CD4-positive, alpha-beta T cell treated with Interleukin-6 for 4 hours (primary cell): ENCODE data around the gene METTL13.
"Not testable (repeated sequence)": the region's sequence is repeated elsewhere in the genome, so short reads cannot be mapped to it uniquely, and the experiment has no call there.

ENCODE experiments used
- DNase-seq: peaks from one replicate; pipeline ENCODE4 v3.0.0-alpha.2; 2020; ENCODE audit warnings: mixed read lengths

The METTL13 gene

GRCh38 chr1:171769171-171769570 lies 12.3 kb upstream of the METTL13 start:
- DNase-seq, result no peak

- no peak for DNase-seq
Observed at GRCh38 chr1:171769754-171770153, 11.7 kb upstream of the METTL13 start.

GRCh38 chr1:171772312-171772711 lies 9.1 kb upstream of the METTL13 start:
- DNase-seq, result no peak

GRCh38 chr1:171780583-171781175 lies 781 bp upstream of the METTL13 start:
- DNase-seq, result peak; percentile 17

GRCh38 chr1:171783816-171784530 lies 2.5 kb downstream of the METTL13 start:
- no peak for DNase-seq

- no peak for DNase-seq
Observed at GRCh38 chr1:171784784-171785183, 3.3 kb downstream of the METTL13 start.

GRCh38 chr1:171785766-171786165 lies 4.3 kb downstream of the METTL13 start:
- no peak for DNase-seq

GRCh38 chr1:171786534-171786933 lies 5.1 kb downstream of the METTL13 start:
- DNase-seq, result no peak

- DNase-seq, result no peak
Observed at GRCh38 chr1:171787686-171788480, 6.4 kb downstream of the METTL13 start.

- DNase-seq, result no peak
Observed at GRCh38 chr1:171788696-171789095, 7.2 kb downstream of the METTL13 start.

- DNase-seq, result no peak
Observed at GRCh38 chr1:171790318-171790717, 8.9 kb downstream of the METTL13 start.

- no peak for DNase-seq
Observed at GRCh38 chr1:171792656-171793369, 11.4 kb downstream of the METTL13 start.

- no peak for DNase-seq
Observed at GRCh38 chr1:171793636-171794035, 12.2 kb downstream of the METTL13 start.

- peak; percentile 35 for DNase-seq
Observed at GRCh38 chr1:171794085-171794484, 12.6 kb downstream of the METTL13 start.

GRCh38 chr1:171796592-171796991 lies 15.1 kb downstream of the METTL13 start:
- no peak for DNase-seq

GRCh38 chr1:171798311-171798710 lies 16.9 kb downstream of the METTL13 start:
- DNase-seq, result no peak

- DNase-seq, result no peak
Observed at GRCh38 chr1:171798765-171799164, 17.3 kb downstream of the METTL13 start.

- DNase-seq, result no peak
Observed at GRCh38 chr1:171799166-171799565, 17.7 kb downstream of the METTL13 start.

GRCh38 chr1:171799698-171800097 lies 18.2 kb downstream of the METTL13 start:
- not testable (repeated sequence) for DNase-seq

- DNase-seq, result no peak
Observed at GRCh38 chr1:171800342-171800741, 18.9 kb downstream of the METTL13 start.

- DNase-seq, result no peak
Observed at GRCh38 chr1:171800851-171801250, 19.4 kb downstream of the METTL13 start.

- no peak for DNase-seq
Observed at GRCh38 chr1:171801487-171801891, 20.0 kb downstream of the METTL13 start.

GRCh38 chr1:171802207-171802606 lies 20.7 kb downstream of the METTL13 start:
- DNase-seq, result no peak
